Activated CD4-positive, CD25-positive, alpha-beta regulatory T cell treated with anti-CD3 and anti-CD28 coated beads, Interleukin-2, amount 50 U/mL, for 72 hours (primary cell): ENCODE measurements around the gene ARIH1.
"Not testable (repeated sequence)": the region's sequence is repeated elsewhere in the genome, so short reads cannot be mapped to it uniquely, and the experiment has no call there.

Experiments used
- DNase-seq: peaks from one replicate; pipeline ENCODE4 v3.0.0; 2021

Gene ARIH1, protein sequence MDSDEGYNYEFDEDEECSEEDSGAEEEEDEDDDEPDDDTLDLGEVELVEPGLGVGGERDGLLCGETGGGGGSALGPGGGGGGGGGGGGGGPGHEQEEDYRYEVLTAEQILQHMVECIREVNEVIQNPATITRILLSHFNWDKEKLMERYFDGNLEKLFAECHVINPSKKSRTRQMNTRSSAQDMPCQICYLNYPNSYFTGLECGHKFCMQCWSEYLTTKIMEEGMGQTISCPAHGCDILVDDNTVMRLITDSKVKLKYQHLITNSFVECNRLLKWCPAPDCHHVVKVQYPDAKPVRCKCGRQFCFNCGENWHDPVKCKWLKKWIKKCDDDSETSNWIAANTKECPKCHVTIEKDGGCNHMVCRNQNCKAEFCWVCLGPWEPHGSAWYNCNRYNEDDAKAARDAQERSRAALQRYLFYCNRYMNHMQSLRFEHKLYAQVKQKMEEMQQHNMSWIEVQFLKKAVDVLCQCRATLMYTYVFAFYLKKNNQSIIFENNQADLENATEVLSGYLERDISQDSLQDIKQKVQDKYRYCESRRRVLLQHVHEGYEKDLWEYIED

DNA sequence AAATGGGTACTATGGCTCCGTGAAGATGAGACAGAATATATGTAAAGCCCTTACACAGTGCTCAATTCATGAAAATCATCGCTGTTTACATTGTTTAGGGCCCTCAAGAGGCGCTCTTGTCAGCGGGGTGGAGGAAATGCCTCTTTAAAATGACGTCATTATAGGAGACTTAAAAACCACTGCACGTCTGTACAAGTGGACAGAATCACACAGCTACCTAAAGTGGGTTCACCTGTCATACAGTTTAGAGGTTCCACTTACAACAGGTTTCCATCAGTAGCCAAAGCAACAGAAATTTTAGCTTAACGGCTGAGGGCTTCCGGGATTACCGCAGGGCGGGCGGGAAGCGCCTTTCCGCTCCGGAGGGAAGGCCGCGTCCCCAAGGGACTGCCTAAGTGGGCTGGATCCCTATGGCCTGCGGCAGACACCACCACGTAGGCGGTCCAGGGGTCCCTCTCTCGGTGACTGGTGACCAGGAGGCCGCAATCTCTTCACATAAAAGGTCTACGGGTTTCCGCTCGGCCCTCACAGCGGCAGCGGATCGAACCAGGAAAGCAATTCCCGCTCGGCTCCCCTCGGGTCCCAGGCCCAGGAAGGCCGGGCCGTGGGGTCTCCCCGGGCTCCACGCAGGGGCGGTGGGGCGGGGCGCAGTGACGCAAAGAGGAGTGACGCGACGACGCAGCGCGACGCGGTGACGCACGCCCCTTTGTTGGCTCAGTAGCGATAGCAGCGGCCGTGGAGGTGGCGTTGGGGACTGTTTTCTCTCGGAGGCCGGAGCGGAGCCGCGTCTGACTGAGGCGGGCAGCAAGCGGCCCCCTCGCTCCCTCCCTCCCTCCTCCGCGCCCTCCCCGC, at the start of gene ARIH1:
TSS of gene ARIH1 (plus strand) at position 717 of the 852 bp plus-strand sequence. CDS start 310 bp downstream, outside the sequence.
- DNase-seq = peak; percentile 97

DNA sequence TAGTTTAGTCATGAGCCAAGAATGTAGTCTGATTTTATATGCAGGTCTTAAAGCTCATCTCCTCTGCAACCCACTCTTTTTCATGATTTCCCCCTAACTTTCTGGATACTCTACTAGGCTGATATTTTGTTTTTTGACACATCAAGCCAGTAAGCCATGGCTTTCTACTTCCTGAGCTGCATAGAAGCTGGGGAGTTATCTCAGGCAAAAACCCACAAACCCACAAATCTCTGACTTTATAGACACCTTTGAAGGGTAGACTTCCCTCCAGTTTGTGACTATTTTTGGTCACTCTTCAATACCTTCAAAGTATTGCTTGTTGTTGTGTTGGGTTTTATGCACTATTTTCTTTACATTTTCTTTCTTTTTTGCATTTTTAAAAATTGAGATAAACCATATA, 47.4 kb upstream of the ARIH1 start:
- DNase-seq = no peak

DNA sequence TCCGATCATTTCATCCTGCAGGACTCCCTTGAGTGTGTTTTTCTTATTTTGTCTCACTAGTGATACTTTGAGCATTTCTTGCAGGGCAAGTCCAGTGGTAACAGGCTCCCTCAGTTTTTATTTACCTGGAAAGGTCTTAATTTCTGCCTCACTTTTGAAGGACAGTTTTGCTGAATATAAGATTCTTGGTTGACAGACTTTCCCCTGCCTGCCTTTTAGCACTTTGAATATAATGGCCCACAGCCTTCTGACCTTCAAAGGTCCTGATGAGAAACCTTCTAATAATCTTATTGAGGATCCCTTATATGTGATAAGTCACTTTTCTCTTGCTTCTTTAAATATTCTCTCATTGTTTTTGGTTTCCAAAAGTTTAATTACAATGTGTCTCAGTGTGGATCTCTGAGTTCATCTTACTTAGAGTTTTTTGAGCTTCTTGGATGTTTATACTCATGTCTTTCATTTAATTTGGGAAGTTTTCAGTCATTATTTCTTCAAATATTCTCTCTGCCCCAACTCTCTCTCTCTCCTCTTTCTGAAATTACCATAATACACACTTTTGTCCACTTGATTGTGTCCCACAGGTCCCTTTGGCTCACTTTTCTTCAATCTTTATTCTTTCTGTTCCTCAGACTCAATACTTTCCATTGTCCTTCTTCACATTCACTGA, 36.3 kb upstream of the ARIH1 start:
- no peak for DNase-seq

DNA sequence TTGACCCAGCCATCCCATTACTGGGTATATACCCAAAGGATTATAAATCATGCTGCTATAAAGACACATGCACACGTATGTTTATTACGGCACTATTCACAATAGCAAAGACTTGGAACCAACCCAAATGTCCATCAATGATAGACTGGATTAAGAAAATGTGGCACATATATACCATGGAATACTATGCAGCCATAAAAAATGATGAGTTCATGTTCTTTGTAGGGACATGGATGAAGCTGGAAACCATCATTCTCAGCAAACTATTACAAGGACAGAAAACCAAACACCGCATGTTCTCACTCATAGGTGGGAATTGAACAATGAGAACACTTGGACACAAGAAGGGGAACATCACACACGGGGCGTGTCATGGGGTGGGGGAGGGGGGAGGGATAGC, 31.3 kb upstream of the ARIH1 start:
- DNase-seq = not testable (repeated sequence)

DNA sequence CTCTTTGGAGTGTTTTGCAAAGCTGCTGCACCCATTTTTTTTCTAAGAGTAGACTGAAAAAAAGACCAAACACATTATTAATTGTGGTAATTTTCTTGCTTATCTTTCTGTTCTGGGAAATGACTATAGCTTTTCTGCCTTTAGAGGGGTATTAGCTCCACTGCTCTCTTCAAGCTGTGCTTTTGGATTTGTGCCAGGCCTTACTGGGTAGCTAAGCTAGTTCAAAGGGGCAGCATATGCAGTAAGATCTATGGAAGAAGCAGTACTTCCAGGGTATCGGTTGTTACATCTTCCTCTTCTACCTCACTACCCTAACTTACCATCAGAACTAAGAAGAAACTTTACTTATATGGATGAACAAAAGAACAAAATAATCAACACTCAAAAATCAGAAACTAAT, 28.7 kb upstream of the ARIH1 start:
- DNase-seq = no peak

DNA sequence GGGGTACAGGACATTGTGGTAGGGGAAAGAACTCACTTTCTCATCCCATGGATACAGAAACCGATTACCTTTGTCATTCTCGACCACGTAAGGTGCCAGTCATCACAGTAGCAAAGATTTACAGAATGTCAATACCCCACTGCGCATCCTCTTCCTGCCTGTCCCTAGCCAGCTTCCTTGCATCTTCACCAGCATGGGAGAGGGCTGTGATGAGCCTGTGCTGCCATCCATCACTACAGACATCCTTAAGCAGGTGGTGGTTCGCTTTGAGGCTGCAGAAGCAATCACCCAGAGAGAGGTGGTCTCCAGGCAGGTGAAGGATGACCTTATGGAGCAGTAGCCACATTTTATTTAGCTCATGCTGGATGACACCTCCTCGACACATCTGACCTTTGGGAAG, 23.3 kb upstream of the ARIH1 start:
- DNase-seq = no peak

DNA sequence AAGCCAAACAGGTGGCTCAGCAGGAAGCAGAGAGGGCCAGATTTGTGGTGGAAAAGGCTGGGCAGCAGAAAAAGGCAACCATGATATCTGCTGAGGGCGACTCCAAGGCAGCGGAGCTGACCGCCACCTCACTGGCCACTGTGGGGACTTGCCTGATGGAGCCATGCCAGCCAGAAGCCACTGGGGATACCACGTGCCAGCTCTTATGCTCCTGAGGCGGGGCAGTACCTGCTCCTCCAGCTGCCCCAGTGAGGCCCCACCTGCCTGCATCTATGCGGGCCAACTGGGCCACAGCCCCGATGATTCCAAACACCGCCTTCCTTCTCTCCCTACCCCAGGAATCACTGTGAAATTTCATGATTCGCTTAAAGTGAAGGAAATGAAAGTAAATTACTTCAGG, 22.9 kb upstream of the ARIH1 start:
- no peak for DNase-seq

DNA sequence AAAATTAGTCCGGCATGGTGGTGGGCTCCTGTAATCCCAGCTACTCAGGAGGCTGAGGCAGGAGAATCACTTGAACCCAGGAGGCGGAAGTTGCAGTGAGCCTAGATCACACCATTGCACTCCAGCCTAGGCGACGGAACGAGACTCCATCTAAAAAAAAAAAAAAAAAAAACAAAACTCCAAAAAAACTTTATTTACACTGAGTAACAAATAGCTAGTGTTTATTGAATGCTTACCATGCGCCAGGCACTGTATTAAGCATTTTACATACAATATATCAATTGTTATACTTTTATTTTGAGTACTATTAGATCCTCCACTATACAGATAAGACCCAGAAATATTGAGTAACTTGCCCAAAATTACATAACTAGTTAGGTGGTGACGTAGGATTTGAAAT, 17.4 kb upstream of the ARIH1 start:
- DNase-seq = no peak

DNA sequence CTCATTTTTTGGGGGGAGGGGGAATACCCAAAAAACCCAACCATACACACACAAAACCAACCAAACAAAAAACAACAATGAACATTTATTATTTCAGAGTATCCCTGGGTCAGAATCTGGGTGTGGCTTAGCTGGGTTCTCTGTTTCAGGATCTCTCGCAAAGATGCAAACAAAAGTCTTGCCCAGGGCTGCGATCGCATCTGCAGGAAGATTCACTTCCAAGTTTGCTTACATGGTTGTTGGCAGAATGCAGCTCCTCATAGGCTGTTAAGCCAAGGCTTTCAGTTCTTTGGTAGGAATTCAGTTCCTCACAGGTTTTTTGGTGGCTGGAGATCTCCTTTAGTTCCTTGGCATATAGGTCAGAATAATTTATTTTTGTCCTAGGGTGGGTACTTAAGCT, 13.7 kb upstream of the ARIH1 start:
- no peak for DNase-seq

DNA sequence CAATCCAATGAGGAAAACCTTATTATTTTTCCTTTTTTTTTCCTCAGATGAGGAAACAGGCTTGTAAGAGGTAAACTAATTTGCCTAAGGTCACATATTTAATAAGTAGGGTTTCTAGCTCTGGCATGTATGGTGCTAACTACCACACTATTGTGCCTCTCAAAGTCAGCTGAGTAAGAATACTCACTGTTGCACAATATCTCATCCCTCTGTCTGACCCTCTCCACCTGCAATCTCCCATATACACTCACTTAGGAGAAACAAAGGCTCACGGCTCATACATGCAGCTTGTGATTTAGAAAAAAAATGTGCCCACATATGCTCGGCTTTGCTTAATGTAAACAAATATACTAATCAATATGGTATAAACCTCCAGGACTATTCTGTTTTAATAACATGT, 10.4 kb upstream of the ARIH1 start:
- DNase-seq = no peak

DNA sequence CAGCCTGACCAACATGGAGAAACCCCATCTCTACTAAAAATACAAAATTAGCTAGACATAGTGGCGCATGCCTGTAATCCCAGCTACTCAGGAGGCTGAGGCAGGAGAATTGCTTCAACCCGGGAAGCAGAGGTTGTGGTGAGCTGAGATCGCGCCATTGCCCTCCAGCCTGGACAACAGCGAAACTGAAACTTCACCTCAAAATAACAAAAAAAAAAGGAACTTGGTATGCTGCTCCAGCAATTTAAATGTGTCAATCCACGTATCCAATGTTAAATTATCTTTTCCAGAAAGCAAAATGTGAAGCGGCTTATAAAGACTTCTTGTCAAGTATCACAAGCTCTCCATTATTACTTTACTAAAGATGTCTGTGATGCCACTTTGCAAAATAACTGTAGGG, 9.9 kb upstream of the ARIH1 start:
- no peak for DNase-seq

DNA sequence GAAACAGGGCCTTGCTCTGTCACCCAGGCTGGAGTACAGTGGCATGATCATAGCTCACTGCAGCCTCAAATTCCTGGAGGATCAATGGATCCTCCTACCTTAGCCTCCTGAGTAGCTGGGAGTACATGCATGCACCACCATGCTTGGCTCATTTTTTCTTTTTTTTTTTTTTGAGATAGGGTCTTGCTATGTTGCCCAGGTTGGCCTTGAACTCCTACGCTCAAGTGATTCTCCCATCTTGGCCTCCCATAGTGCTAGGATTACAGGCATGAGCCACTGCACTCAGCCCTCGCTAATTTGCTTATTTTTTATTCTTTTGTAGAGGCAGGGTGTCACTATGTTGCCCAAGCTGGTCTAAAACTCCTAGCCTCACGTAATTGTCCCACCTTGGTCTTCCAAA, 6.0 kb upstream of the ARIH1 start:
- no peak for DNase-seq

DNA sequence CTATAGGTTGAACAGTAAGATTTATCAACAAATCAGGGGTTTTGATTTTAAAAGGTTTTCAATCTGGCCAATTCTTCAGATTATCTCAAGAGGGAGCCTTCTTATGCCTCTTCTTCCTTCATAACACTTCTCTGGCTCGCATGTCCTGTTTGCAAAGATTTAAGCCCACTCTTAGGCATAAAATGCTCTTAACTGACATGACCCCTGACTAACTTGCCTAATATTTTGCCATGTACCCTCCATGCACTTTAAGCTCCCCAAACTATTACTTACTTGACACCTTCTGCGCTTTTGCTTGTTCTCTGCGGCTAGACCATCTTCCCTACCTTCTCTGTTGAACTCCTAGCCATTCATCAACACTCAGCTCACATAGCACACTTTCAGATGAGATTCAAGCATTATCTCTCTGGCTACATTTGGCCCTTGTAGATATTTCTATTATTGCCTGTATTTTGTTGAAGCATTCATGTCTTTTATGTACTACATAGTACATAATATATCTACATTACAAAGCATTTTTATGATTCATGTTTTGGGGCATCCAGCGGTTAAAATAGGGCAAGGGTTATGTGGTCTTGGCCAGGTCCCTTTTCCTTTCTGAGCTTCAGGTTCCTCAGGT, 1.0 kb upstream of the ARIH1 start:
- no peak for DNase-seq

DNA sequence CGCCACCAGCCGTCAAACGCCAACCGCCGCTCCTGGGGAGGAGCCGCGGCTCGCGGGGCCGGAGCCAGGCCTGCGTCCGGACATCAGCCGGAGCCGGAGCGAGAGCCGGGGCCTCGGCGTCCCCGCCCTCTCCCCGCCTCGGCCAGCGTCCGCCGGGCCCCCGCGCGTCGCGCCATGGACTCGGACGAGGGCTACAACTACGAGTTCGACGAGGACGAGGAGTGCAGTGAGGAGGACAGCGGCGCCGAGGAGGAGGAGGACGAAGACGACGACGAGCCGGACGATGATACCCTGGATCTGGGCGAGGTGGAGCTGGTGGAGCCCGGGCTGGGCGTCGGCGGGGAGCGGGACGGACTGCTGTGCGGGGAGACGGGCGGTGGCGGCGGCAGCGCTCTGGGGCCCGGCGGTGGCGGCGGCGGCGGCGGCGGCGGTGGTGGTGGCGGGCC, 359 bp downstream of the ARIH1 start:
- no peak for DNase-seq

DNA sequence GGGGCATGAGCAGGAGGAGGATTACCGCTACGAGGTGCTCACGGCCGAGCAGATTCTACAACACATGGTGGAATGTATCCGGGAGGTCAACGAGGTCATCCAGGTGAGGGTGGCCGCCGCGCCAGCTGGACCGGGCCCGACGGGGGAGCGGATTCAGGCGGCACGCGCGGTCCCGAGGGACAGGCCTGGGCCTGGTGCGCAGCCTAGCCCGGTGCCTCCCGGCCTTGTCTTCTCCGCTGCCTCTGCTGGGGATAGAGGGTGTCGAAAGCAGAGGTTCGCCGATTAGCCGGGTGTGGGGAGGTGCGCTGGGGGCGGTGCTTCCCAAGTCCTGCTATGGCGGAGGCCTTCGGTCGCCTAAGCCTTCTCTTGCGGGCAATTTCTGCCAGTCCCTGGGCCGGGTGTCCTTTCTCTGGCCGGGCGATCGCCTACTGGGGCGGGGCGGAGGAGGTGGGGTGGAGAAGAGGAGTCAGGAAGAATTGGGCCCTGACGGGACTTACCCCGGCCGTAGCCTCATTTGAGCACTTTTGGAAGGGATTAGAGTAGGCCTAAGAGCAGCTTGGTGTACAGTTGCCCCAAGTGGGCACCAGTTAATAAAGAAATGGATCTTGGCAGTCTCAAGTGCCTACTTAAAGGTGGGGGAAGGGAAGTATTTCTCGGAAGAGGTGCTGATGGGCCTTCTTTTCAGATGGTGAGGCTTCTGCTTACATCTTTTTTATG, 940 bp downstream of the ARIH1 start:
- DNase-seq = peak; percentile 77

DNA sequence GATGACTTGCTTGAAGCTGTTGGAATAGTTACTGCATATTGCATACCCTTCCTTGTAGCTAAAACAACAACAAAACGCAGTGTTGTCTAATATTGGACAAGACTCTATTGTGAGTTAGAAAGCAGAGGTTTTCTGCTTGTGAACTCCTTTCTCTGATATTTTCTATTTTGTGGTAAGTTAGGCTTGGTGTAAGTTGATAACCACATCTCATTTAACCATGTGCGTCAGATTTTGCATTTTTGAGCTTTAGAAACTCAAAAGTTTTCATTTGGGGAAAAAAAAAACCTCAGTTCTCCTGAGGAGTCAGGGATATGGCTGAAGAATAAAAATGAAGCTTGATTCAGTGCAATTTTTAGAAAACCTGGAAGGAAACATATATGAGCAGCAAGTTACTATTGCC, 1.5 kb downstream of the ARIH1 start:
- no peak for DNase-seq

DNA sequence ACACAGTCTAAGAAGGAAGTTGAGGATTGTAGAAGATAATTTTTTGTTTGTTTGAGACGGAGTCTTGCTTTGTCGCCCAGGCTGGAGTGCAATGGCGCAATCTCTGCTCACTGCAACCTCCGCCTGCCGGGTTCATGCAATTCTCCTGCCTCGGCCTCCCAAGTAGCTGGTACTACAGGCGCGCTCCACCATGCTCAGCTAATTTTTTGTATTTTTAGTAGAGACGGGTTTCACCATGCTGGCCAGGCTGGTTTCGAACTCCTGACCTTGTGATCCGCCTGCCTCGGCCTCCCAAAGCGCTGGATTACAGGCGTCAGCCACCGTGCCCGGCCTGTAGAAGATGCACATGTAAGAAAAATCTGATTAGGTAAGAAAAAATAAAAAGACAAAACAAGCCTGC, 2.2 kb downstream of the ARIH1 start:
- not testable (repeated sequence) for DNase-seq

DNA sequence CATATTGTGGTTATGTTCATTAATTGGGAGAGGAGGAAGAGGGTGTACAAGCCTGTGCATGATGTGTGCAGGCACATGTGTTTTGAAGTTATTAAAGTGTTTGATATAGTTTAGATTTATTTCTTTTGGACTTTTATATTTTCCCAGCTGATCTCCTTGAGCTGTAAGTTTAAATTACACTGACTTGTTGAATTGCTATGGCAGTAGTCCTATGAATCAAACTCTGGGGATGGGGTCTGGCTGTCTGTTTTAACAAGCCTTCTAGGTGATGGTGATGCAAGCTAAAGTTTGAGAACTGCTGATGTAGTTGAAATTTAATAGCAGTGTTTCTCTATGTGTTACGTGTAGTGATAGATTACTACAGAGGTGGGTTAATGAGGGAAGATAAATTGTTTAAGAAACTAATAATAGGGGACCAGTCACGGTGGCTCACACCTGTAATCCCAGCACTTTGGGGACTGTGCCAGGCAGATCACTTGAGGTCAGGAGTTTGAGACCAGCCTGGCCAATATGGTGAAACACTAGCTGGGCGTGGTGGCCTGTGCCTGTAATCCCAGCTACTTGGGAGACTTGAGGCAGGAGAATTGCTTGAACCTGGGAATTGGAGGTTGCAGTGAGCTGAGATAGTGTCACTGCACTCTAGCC, 7.0 kb downstream of the ARIH1 start:
- no peak for DNase-seq

DNA sequence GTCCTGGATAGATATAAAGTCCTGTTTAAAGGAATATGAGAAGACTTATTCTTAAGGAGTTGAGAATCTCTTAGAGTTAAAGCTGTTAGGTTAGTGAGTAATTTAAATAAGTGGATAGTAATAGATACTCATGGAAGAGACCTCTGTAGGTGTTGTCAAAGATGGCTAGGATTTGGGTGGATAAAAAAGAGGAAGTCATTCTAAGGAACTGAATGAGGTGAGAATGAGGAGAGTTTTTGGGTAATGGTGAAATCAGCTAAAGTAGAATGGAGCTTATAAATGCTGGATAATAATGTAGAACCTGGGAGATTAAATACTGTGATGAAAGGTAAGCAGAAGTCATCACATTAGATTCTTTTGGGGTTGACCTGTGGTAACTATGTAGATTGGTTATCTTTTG, 8.1 kb downstream of the ARIH1 start:
- DNase-seq = no peak

DNA sequence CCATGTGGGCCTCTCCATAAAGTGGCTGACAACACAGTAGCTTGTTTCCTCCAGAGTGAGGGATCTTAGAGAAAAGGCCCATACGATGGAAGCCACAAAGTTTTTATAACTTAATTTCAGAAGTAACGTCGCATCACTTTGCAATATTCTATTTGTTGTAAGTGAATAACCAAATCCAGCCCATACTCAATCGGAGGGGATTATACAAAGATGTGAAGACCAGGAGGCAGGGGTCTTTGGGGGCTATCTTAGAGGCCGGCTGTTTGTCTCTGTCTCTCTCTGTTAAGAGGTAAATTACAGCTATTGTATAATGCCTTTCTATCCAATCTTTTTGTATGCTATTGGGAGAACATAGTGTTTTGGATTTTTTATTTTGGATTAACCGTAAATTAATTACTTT, 9.1 kb downstream of the ARIH1 start:
- no peak for DNase-seq

DNA sequence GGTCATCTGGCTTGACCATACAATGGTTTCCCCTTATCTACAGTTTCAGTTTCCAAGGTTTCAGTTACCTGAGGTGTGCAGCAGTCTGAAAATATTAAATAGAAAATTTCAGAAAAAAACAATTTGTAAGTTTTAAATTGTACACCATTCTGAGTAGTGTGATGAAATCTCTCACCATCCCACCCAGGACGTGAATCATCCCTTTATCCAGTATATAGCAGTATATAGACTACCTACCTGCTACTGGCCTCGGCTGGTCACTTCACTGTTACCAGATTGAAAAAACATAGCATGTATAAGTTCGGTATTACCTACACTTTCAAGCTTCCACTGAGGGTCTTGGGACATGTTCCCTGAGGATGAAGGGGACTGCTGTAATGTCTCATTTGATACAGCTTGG, 12.0 kb downstream of the ARIH1 start:
- DNase-seq = no peak
